NCI-H128 (cell line): ENCODE measurements around the gene GLRA2.

ENCODE experiments used
- DNase-seq: peaks from one replicate; lab custom pipeline; 2025; ENCODE audit not compliant: unreplicated experiment; lab: John Stamatoyannopoulos, UW

The GLRA2 gene

GRCh38 chrX:14697451-14697850 is 168.1 kb downstream of the GLRA2 start:
- DNase-seq: no peak

- DNase-seq: no peak
Observed at GRCh38 chrX:14698790-14699189, 169.5 kb downstream of the GLRA2 start.

- no peak for DNase-seq
Observed at GRCh38 chrX:14700982-14701381, 171.6 kb downstream of the GLRA2 start.

DNA sequence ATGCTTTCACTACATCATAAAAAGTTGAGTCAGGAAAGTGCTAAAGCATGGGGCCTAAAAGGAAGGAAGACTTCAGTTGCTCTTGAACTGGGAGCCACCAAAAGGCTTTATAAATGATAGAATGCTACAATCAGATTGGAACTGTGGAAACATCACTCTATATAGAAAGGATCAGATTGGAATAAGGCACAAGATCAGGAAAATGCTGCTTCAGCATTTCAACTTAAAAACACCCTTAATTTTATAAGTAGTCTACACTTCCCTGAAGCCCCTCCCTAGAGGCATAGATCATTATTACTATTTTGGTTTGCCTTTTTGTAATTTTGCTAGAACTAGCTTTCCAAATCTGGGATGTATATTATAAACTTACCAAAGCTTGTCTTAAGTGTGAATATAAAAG is 172.8 kb downstream of the GLRA2 start:
- no peak for DNase-seq

DNA sequence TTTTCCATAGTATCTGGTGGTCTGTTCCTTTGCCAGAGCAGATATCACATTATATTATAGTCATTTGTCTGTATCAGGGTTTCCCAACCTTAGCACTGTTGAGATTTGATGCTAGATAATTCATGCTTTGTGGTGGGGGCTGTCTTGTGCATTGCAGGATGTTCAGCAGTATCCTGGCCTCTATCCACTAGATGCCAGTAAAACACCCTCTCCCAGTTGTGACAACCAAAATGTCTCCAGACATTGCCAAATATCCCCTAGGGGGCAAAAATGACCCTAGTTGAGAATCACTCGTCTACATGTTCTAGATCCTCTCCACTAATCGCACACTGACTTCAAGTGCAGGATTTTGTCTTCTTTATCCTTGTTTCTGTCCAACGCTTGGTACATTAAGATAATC is 182.8 kb downstream of the GLRA2 start:
- DNase-seq: no peak

DNA sequence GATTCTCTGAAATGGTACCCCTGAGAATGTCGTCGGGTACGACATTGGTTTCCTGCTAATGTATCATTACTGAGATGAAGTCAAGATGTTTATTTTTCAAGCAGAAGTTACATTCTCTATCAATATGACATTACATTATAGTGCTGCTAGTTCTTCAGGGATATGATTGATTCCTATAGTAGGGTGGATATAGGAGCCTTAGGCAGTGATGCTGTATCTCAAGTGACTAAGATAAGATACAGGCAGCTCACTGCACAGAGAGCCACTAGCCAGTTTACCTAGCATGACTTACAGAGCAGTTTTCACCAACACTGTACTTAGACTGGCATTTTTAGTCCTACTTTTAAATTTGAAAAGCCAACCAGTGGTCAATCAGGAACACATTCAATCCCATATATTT is 188.6 kb downstream of the GLRA2 start:
- DNase-seq: no peak

- no peak for DNase-seq
Observed at GRCh38 chrX:14718403-14718802, 189.1 kb downstream of the GLRA2 start.

DNA sequence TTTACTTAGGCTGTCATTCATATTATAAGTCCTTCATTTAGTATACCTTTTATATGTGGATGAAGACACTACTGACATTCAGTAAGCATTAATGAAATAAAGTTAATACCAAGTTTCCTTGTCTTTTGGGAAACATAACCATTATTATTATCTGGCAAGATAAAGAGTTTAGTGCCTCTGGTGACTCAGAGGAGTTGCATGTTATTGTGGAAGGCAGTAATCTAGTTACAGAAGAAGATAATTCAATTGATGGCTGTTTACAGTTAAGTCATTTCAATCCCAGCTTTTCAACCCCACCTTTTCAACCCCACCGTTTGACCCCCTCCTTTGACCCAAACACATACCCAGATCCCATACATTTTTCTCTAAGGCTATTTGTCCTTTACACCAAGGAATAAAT is 199.7 kb downstream of the GLRA2 start:
- DNase-seq: no peak

DNA sequence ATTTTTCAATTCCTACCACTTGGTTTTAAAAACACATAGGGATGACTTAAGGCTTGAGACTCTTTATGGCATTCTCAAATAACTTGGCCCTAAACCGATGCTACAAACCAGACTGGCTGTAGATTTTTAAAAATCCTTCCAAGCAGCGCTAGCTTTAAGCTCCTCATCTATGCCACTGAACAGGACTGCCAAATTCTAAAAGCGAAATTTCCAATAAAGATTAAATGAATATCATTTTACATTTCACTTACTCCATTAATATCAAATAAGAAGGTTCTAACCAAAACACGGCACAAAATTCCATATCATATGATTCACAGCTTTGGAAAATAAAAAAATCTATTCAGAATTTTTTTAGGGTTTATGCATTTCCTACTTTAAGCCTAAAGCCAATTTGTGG is 209.3 kb downstream of the GLRA2 start:
- no peak for DNase-seq

- no peak for DNase-seq
Observed at GRCh38 chrX:14753441-14753840, 224.1 kb downstream of the GLRA2 start.

- DNase-seq: no peak
Observed at GRCh38 chrX:14758029-14758491, 228.7 kb downstream of the GLRA2 start.

GRCh38 chrX:14775416-14775815 is 246.1 kb downstream of the GLRA2 start:
- no peak for DNase-seq

GRCh38 chrX:14776901-14777300 is 247.6 kb downstream of the GLRA2 start:
- no peak for DNase-seq

DNA sequence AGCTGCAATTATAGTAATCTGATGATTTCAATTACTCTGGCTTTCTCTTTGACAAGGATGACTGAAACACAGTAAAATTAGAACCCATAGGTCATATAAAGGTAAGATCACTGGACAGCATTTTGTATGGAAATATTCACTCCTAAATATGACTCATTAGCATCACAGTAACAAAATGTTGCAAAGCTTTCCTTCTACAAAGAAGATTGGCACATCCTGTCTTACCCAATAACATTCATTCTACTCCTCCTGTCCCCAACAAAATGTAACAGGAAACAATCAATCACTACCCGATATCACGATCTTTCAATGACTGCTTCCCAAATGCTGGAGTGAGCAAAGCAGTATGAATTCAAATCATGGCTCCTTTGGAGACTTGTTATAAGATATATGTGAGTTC is 248.2 kb downstream of the GLRA2 start:
- DNase-seq: no peak

DNA sequence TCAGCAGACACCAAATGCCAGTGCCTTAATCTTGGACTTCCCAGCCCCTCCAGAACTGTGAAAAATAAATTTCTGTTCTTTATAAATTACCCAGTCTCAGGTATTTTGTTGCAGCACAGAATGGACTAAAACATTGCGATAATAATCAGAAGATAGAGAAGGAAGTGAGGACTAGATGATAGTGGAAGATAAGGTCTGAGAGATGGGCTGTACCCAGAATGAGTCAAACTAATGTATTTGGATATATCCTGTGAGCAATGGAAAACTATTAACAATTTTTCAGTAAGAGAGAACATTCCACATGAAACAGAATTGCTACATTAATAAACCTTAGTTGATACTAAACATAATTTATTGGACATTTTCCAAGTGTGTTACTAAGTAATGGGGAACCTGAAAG is 250.2 kb downstream of the GLRA2 start:
- no peak for DNase-seq
